Stimulated activated CD8-positive, alpha-beta memory T cell treated with anti-CD3 and anti-CD28 coated beads, Interleukin-15, amount 100 ng/mL, for 4 hours (primary cell): ENCODE data around the gene BATF2.

Experiments used
- DNase-seq, 2 donors: peaks; one replicate each; pipeline ENCODE4 v3.0.0-alpha.2; 2020; ENCODE audit warnings: low read depth in 2 of 2

The BATF2 gene

DNA sequence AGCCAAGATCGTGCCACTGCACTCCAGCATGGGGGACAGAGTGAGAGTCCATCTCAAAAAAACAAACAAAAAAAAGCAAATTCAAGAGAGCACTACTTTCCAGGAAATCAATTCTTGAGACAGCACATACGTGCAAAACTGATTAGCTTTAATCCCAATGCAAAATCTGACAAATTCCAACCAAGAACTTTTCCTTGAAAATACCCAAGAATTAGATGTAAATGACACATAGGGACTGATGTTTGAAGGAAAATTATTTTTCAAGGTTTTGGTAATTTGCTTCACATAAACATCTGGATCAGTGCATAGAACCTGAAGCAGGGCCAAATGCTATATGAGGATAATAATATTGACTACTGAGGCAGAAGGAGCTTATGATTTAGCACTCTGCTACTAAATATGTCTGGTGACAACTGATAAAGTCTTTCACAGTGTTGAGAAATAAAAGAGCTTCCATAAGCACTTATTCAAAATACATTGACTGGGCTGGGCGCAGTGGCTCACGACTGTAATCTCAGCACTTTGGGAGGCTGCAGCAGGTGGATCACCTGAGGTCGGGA is 33.6 kb downstream of the BATF2 start:
- no peak for DNase-seq

GRCh38 chr11:64960719-64961118 is 36.1 kb downstream of the BATF2 start:
- no peak for DNase-seq

GRCh38 chr11:64959498-64959897 is 37.3 kb downstream of the BATF2 start:
- no peak for DNase-seq

DNA sequence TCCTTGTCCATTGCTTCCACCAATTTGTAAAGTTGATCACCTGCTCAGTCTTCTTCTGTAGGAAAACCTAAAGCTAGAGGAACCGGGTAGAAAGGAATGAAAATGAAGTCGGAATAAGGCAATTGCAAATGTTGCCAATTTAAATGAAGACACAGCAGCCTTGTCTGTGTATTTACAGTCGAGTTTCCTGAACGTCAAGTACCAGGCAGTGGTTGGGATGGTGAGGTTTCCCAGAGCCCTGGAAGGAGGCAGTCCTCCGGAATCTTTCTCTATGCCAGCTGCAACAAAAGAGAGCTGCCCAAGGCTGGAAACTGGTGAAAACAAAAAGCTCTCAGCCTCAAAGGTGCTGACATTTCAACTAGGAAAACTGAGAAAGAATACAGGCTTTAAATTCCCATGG is 42.6 kb downstream of the BATF2 start:
- no peak for DNase-seq

- DNase-seq = no peak
Observed at GRCh38 chr11:64951529-64951928, 45.2 kb downstream of the BATF2 start.

GRCh38 chr11:64947208-64947814 is 49.5 kb downstream of the BATF2 start:
- no peak for DNase-seq
